Hepatocyte (in vitro differentiated cells): ENCODE measurements around the gene POU1F1. TPM values are rescaled to one million over a fixed set of nuclear protein-coding genes. Genes with fewer than 3 reads are reported as not detected.

Source experiments
- DNase-seq: peaks from one replicate; pipeline ENCODE4 v3.0.0-alpha.2; 2016; ENCODE audit warnings: low spot score
- H2AFZ ChIP-seq: fragments of 200-600 bp; sonication (generic); 2 replicates; pipeline ENCODE4 v1.6.0; 2016; ENCODE audit warnings: antibody characterized with exemption, mild to moderate bottlenecking
- H3K27ac ChIP-seq: fragments of 200-600 bp; sonication (generic); 2 replicates; pipeline ENCODE4 v1.5.1; 2016; ENCODE audit warnings: mild to moderate bottlenecking
- H3K27me3 ChIP-seq: fragments of 200-600 bp; sonication (generic); 2 replicates; pipeline ENCODE4 v1.6.1; 2016
- H3K36me3 ChIP-seq: fragments of 200-600 bp; sonication (generic); replicated peaks from 2 replicates; pipeline ENCODE4 v1.5.1; 2016; ENCODE audit warnings: low read depth; ENCODE audit not compliant: insufficient read depth
- H3K4me1 ChIP-seq: fragments of 200-600 bp; sonication (generic); 2 replicates; pipeline ENCODE4 v1.5.1; 2016; ENCODE audit warnings: mild to moderate bottlenecking, moderate library complexity; ENCODE audit not compliant: insufficient read depth
- H3K4me2 ChIP-seq: fragments of 200-600 bp; sonication (generic); 2 replicates; pipeline ENCODE4 v1.6.0; 2016
- H3K4me3 ChIP-seq: fragments of 200-600 bp; sonication (generic); 2 replicates; pipeline ENCODE4 v1.5.1; 2016; ENCODE audit warnings: mild to moderate bottlenecking
- H3K79me2 ChIP-seq: fragments of 200-600 bp; sonication (generic); 2 replicates; pipeline ENCODE4 v1.6.0; 2017; ENCODE audit warnings: mild to moderate bottlenecking
- H3K9me2 ChIP-seq: fragments of 200-600 bp; sonication (generic); replicated peaks from 2 replicates; pipeline ENCODE4 v1.6.0; 2017; ENCODE audit warnings: mild to moderate bottlenecking; ENCODE audit not compliant: insufficient read depth
- H3K9me3 ChIP-seq: fragments of 200-600 bp; sonication (generic); 2 replicates; pipeline ENCODE4 v1.5.1; 2016; ENCODE audit warnings: low read depth, mild to moderate bottlenecking
- H4K20me1 ChIP-seq: fragments of 200-600 bp; sonication (generic); 2 replicates; pipeline ENCODE4 v1.6.0; 2016; ENCODE audit warnings: mild to moderate bottlenecking; ENCODE audit not compliant: insufficient read depth, poor library complexity, severe bottlenecking
- EZH2 ChIP-seq: fragments of 200-600 bp; sonication (generic); IDR thresholded peaks from 2 replicates; pipeline ENCODE4 v1.6.1; 2016; ENCODE audit warnings: antibody characterized with exemption, mild to moderate bottlenecking, borderline replicate concordance
- EZH2phosphoT487 ChIP-seq: fragments of 200-600 bp; sonication (generic); IDR thresholded peaks from one replicate; pipeline ENCODE4 v1.6.1; 2018; ENCODE audit warnings: antibody characterized with exemption, mild to moderate bottlenecking, low read depth, moderate library complexity; ENCODE audit not compliant: unreplicated experiment, severe bottlenecking
- WGBS: methylation state at CpG from one replicate; pipeline ENCODE4 v1.1.6; 2016; ENCODE audit warnings: low lambda C conversion rate; ENCODE audit errors: missing lambda C conversion rate; 5-methylcytosine and 5-hydroxymethylcytosine counted together
- polyA plus RNA-seq: library from polyadenylated mRNA; unstranded; fragments of >200 nt; fragmentation: Nextera tagmentation; extraction: Ambion mirVana; gene quantifications from 2 replicates; pipeline ENCODE4 v1.2.1, GENCODE V29; 2016
- total RNA-seq: library from RNA; depleted of rRNA; stranded (reverse); fragments of >200 nt; gene quantifications from 2 replicates; pipeline ENCODE4 v1.2.3, GENCODE V29; 2014
- TF ChIP-seq, protein P1 (sequence below): fragments of 200-600 bp; sonication (generic); IDR thresholded peaks from 2 replicates; pipeline ENCODE4 v1.5.1; 2016; ENCODE audit warnings: antibody characterized with exemption, mild to moderate bottlenecking; ENCODE audit not compliant: poor library complexity

POU1F1 gene
- total RNA-seq (not detected in 2 replicates), polyA plus RNA-seq (not detected in 2 replicates)

DNA sequence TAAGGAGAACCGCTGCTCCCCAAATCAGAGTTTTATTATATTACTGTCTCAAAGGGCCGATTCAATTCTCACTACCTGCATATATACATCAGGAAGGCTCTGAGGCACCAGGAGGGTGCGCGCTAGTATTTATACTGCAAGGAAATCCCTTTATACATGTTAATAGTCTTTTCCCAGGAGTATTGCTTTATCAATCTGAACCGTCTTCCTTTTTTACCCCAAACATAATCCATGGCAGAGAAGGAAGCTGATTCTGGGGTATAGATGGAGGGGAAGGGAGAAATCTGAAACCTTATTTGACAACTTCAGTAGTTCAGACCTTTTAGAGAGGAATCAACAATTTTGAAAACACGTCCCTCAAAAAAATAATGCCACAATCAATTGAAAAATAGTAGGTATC is at the start of gene POU1F1:
POU1F1 (minus strand) TSS at position 101 of the 400 bp plus-strand sequence. CDS start 122 bp downstream, outside the sequence.
- 87% methylated on average over 6 of the region's 6 CpGs for WGBS
- Histone ChIP-seq H3K4me1 (no peaks in the 10 kb centered on the region), H3K27me3 (no peaks in the 10 kb centered on the region), H3K4me3 (no peak within 1 kb of the TSS), H3K9me3 (no peaks in the 10 kb centered on the region), H2AFZ (no peak within 1 kb of the TSS), H3K4me2 (no peak within 1 kb of the TSS), H3K36me3 (no peaks in the 10 kb centered on the region), H4K20me1 (no peaks in the 10 kb centered on the region), H3K9me2 (no peaks in the 10 kb centered on the region), H3K27ac (no peak within 1 kb of the TSS), H3K79me2 (no peaks in the 10 kb centered on the region)
- no peak for DNase-seq
- TF ChIP-seq, protein P1, sequence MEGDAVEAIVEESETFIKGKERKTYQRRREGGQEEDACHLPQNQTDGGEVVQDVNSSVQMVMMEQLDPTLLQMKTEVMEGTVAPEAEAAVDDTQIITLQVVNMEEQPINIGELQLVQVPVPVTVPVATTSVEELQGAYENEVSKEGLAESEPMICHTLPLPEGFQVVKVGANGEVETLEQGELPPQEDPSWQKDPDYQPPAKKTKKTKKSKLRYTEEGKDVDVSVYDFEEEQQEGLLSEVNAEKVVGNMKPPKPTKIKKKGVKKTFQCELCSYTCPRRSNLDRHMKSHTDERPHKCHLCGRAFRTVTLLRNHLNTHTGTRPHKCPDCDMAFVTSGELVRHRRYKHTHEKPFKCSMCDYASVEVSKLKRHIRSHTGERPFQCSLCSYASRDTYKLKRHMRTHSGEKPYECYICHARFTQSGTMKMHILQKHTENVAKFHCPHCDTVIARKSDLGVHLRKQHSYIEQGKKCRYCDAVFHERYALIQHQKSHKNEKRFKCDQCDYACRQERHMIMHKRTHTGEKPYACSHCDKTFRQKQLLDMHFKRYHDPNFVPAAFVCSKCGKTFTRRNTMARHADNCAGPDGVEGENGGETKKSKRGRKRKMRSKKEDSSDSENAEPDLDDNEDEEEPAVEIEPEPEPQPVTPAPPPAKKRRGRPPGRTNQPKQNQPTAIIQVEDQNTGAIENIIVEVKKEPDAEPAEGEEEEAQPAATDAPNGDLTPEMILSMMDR = no peak
- TF ChIP-seq EZH2 (no peak), EZH2phosphoT487 (no peak)

DNA sequence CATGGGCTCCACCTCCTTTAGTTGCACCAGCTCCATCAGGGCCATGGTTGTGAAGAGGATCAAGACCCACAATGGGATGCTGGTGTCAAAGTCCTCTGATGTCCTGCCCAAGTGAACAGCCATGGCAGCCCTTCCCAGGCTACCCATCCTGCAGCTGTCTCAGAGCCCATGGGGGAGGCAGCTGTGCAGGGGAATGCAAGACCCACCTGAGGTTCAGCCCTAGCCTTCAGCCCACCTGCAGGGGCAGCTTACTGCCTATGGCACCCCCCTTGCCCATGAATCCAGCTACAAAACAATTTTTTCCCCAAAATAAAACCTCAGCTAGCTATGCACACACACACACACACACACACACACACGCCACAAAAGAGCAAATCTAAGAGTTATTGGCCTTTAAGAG is 48.2 kb upstream of the POU1F1 start:
- no peaks in the 10 kb centered on the region for H3K9me3 ChIP-seq
- no peaks in the 10 kb centered on the region for H3K79me2 ChIP-seq
- no peak overlapping the region for H3K4me3 ChIP-seq
- no peaks in the 10 kb centered on the region for H3K27me3 ChIP-seq
- no peak overlapping the region for H3K4me2 ChIP-seq
- TF ChIP-seq EZH2 (no peak), EZH2phosphoT487 (no peak)
- TF ChIP-seq, protein P1 = no peak
- no peak overlapping the region for H3K27ac ChIP-seq
- no peaks in the 10 kb centered on the region for H4K20me1 ChIP-seq
- no peak for DNase-seq
- H3K9me2 ChIP-seq = no peaks in the 10 kb centered on the region
- no peaks in the 10 kb centered on the region for H3K4me1 ChIP-seq
- 82% methylated on average over 1 of the region's 1 CpG for WGBS
- no peaks in the 10 kb centered on the region for H3K36me3 ChIP-seq
- no peak overlapping the region for H2AFZ ChIP-seq

- Histone ChIP-seq H3K27ac (no peak overlapping the region), H3K9me3 (no peaks in the 10 kb centered on the region), H3K79me2 (no peaks in the 10 kb centered on the region), H3K9me2 (no peaks in the 10 kb centered on the region), H3K4me2 (no peak overlapping the region), H4K20me1 (no peaks in the 10 kb centered on the region), H3K4me3 (no peak overlapping the region), H3K27me3 (no peaks in the 10 kb centered on the region), H3K36me3 (no peaks in the 10 kb centered on the region), H3K4me1 (peaks cover 15% of the 10 kb centered on the region), H2AFZ (no peak overlapping the region)
- 86% methylated on average over 7 of the region's 7 CpGs for WGBS
- DNase-seq = no peak
- TF ChIP-seq, protein P1 = no peak
- TF ChIP-seq EZH2phosphoT487 (no peak), EZH2 (no peak)
These were observed 44.6 kb upstream of the POU1F1 start for GRCh38 chr3:87320756-87321626.
